HEK293T (cell line): ENCODE measurements around the gene HEATR5A.

Experiments
- ARNT ChIP-seq: fragments of 450-650 bp; IDR thresholded peaks from 2 replicates; pipeline ENCODE4 v1.6.1; 2017; ENCODE audit warnings: mild to moderate bottlenecking
- FOXA1 ChIP-seq: fragments of 450-650 bp; IDR thresholded peaks from 2 replicates; pipeline ENCODE4 v1.6.1; 2016; ENCODE audit warnings: mild to moderate bottlenecking
- SP1 ChIP-seq: fragments of 450-650 bp; IDR thresholded peaks from 2 replicates; pipeline ENCODE4 v1.6.1; 2017

- TF ChIP-seq ARNT (no peak), FOXA1 (no peak), SP1 (no peak)
These were observed 74.3 kb downstream of the HEATR5A start for GRCh38 chr14:31346097-31346496.
